SK-N-SH (cell line): ENCODE results near the gene RFX1.

Experiments
- CHD2 ChIP-seq: fragments of 150-350 bp; IDR thresholded peaks from 2 replicates; pipeline ENCODE4 v1.6.1; 2018; ENCODE audit warnings: low read length; ENCODE audit not compliant: partially characterized antibody
- MEF2A ChIP-seq: IDR thresholded peaks from 2 replicates; pipeline ENCODE4 v1.4.0; 2012; ENCODE audit warnings: low read depth, borderline replicate concordance
- NFIC ChIP-seq: IDR thresholded peaks from 2 replicates; pipeline ENCODE4 v1.4.0; 2012; ENCODE audit warnings: borderline replicate concordance
- RAD21 ChIP-seq: IDR thresholded peaks from 2 replicates; pipeline ENCODE4 v1.6.1; 2012; ENCODE audit warnings: mild to moderate bottlenecking, low read length
- SMC3 ChIP-seq: IDR thresholded peaks from 2 replicates; pipeline ENCODE4 v1.6.1; 2012; ENCODE audit warnings: low read depth, low read length, improper control_type of control experiment
- TF ChIP-seq, protein P1 (sequence below): IDR thresholded peaks from 2 replicates; pipeline ENCODE4 v1.4.0; 2012; ENCODE audit warnings: low read depth
- TF ChIP-seq, protein P2 (sequence below): fragments of 200-600 bp; sonication (generic); IDR thresholded peaks from 2 replicates; pipeline ENCODE4 v1.6.1; 2017; ENCODE audit warnings: antibody characterized with exemption, mild to moderate bottlenecking, moderate library complexity

DNA sequence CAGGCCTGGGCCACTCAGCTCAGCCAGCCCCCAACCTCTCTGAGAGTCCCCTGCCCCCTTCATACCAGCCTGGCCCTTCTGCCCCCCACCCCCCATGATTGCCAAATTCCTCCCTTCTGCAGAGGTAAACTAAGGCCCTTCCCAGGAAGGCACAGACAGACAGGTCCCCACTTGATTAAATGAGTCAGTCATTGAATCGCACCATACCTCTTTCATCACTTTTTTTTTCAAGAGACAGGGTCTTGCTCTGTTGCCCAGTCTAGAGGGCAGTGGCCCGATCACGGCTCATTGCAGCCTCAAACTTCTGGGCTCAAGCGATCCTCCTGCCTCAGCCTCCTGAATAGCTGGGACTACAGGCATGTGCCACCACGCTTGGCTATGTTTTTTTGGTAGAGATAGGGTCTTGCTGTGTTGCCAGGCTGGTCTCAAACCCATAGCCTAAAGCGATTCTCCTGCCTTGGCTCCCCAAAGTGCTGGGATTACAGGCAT is 73.9 kb downstream of the RFX1 start:
- TF ChIP-seq, protein P1, sequence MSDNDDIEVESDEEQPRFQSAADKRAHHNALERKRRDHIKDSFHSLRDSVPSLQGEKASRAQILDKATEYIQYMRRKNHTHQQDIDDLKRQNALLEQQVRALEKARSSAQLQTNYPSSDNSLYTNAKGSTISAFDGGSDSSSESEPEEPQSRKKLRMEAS: no peak
- TF ChIP-seq NFIC (no peak), SMC3 (no peak), MEF2A (no peak), CHD2 (no peak), RAD21 (no peak)
- TF ChIP-seq, protein P2, sequence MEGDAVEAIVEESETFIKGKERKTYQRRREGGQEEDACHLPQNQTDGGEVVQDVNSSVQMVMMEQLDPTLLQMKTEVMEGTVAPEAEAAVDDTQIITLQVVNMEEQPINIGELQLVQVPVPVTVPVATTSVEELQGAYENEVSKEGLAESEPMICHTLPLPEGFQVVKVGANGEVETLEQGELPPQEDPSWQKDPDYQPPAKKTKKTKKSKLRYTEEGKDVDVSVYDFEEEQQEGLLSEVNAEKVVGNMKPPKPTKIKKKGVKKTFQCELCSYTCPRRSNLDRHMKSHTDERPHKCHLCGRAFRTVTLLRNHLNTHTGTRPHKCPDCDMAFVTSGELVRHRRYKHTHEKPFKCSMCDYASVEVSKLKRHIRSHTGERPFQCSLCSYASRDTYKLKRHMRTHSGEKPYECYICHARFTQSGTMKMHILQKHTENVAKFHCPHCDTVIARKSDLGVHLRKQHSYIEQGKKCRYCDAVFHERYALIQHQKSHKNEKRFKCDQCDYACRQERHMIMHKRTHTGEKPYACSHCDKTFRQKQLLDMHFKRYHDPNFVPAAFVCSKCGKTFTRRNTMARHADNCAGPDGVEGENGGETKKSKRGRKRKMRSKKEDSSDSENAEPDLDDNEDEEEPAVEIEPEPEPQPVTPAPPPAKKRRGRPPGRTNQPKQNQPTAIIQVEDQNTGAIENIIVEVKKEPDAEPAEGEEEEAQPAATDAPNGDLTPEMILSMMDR: no peak
